ENCODE results near the gene GLG1.
A peak's percentile ranks its signal among the peaks of the same experiment; 100 is the strongest.
"Not testable (repeated sequence)": the region's sequence is repeated elsewhere in the genome, so short reads cannot be mapped to it uniquely, and the experiment has no call there.

The GLG1 gene

DNA sequence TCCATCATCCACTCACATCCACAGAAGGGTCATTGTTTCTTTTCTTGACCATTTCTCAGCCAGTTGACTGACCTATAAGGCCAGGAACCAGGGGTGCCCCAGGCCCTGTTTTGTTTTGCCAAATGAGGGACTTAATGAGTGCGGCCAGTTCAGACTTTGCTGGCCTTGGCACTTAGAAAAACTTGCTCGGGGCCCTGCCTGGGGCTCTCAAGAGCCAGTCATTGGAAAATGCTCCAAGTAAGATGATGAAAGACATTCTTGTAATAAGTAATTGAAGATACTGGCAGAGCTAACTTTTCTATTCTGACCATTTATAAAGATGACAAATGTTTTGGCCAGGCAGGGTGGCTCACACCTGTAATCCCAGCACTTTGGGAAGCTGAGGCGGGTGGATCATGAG is 156.7 kb downstream of the GLG1 start:
- CTCF ChIA-PET, result no interaction called here
- H3K27ac ChIP-seq, result peak overlapping the region; percentile 95
- POLR2A ChIA-PET (ENCODE audit: low non-redundant PET), result no interaction called here
- TF ChIP-seq, protein P1, sequence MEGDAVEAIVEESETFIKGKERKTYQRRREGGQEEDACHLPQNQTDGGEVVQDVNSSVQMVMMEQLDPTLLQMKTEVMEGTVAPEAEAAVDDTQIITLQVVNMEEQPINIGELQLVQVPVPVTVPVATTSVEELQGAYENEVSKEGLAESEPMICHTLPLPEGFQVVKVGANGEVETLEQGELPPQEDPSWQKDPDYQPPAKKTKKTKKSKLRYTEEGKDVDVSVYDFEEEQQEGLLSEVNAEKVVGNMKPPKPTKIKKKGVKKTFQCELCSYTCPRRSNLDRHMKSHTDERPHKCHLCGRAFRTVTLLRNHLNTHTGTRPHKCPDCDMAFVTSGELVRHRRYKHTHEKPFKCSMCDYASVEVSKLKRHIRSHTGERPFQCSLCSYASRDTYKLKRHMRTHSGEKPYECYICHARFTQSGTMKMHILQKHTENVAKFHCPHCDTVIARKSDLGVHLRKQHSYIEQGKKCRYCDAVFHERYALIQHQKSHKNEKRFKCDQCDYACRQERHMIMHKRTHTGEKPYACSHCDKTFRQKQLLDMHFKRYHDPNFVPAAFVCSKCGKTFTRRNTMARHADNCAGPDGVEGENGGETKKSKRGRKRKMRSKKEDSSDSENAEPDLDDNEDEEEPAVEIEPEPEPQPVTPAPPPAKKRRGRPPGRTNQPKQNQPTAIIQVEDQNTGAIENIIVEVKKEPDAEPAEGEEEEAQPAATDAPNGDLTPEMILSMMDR (conservative IDR thresholded peaks at IDR 0.05; ENCODE audit: low read depth), result no peak
- no peak for DNase-seq (ENCODE audit: low spot score)

DNA sequence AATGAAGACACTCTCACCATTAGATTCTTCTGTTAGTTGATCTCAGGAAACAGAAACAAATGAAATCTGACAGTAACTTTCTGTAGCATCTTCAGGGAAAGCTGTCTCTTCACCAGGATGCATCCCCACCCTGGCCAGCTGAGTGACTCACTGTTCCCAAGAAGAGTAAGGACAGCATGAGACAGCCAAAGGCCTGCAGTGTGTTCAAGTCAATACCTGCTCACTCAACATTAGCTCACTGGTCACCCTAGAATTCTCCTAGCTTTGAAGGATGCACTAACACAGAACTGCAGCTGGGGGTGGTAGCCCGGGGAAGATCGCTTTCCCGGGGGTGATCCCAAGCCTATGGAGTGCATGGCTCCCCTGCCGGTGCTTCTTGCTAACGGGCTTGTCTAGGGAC is 157.4 kb downstream of the GLG1 start:
- TF ChIP-seq, protein P1 (conservative IDR thresholded peaks at IDR 0.05; ENCODE audit: low read depth), result 0 out of 2 replicates have a peak, but pooled peaks have one; percentile 14
- ChIA-PET CTCF (interaction anchor here (0.5 to 0.6 kb wide), 2 partner anchors 20 to 413 kb away, joined by 3 to 5 read pairs; no protein-coding TSS in a partner anchor), POLR2A (ENCODE audit: low non-redundant PET) (no interaction called here)
- DNase-seq (ENCODE audit: low spot score), result peak; percentile 71
- H3K27ac ChIP-seq, result peak overlapping the region; percentile 95

DNA sequence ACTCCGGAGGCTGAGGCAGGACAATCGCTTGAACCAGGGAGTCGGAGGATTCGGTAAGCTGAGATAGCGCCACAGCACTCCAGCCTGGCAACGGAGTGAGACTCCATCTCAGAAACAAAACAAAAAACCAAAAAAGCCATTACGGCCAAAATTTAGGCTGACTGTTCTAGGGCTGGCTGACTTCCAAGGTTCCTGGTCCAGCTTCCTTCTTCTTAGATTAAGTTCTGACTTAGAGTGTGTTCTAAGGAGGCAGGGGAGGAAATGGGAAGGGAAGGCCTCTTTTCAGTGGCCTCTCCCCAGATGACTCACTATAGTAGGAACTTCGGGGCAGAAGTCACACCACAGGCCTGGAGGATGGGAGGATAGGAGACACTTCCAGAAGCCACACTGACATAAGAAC is 157.9 kb downstream of the GLG1 start:
- ChIA-PET POLR2A (ENCODE audit: low non-redundant PET) (no interaction called here), CTCF (interaction anchor here (0.5 kb wide), 1 partner anchor 412 kb away, joined by 3 read pairs; no protein-coding TSS in a partner anchor)
- peak overlapping the region; percentile 95 for H3K27ac ChIP-seq
- DNase-seq (ENCODE audit: low spot score), result peak; percentile 86
- TF ChIP-seq, protein P1 (conservative IDR thresholded peaks at IDR 0.05; ENCODE audit: low read depth), result no peak

DNA sequence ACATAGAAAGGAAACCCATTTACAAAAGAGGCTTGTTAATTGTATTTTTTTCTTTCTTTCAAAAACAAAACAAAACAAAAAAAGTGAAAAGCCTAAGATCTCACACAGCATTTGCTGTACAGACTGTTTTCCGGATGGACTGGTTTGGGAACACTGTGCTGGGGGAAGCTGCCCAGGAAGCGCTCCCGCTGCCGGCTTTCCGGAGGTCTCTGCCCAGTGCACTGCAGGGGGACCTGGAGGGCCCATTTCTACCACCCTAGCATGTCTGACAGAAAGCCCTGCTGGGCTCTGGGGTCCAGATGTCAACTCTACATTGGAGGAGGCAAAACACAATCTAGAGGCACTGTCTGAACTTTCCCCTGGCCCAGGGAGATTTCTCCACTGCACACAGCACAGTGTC is 159.3 kb downstream of the GLG1 start:
- TF ChIP-seq, protein P1 (conservative IDR thresholded peaks at IDR 0.05; ENCODE audit: low read depth), result no peak
- POLR2A ChIA-PET (ENCODE audit: low non-redundant PET), result no interaction called here
- no peak for DNase-seq (ENCODE audit: low spot score)
- CTCF ChIA-PET, result no interaction called here
- peak overlapping the region; percentile 95 for H3K27ac ChIP-seq

- DNase-seq (ENCODE audit: low spot score), result no peak
- CTCF ChIA-PET, result no interaction called here
- peak overlapping the region; percentile 29; the same call in 1 of the 2 replicates for H3K27ac ChIP-seq
- POLR2A ChIA-PET (ENCODE audit: low non-redundant PET), result no interaction called here
- TF ChIP-seq, protein P1 (conservative IDR thresholded peaks at IDR 0.05; ENCODE audit: low read depth), result no peak
Measured at GRCh38 chr16:74446866-74447265, 160.0 kb downstream of the GLG1 start.

DNA sequence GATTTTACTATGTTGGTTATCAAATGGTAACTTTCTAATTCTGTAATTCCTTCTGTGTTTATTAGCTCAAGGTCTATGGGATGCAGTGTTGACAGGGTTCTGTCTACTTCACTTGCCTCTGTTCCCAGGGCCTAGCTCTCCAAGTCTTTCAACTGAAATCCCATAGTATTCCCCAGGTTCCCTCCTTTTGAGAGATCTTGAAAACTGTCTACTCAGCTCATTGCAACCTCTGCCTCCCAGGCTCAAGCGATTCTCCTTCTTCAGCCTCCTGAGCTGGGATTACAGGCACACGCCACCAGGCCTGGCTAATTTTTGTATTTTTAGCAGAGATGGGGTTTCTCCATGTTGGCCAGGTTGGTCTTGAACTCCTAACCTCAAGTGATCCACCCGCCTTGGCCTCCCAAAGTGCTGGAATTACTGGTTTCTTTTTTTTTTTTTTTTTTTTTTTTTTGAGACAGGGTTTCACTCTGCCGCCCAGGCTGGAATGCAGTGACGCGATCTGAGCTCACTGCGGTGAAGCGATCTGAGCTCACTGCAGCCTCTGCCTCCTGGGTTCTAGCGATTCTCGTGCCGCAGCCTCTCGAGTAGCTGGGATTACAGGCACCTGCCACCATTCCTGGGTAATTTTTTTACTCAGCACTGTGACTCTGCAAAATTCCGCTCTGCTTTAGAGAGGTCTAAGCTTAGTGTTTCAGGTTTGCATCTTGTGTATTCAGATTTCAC is 163.1 kb downstream of the GLG1 start:
- CTCF ChIA-PET; DNase-seq (ENCODE audit: low spot score); H3K27ac ChIP-seq; POLR2A ChIA-PET (ENCODE audit: low non-redundant PET): not testable (repeated sequence)

DNA sequence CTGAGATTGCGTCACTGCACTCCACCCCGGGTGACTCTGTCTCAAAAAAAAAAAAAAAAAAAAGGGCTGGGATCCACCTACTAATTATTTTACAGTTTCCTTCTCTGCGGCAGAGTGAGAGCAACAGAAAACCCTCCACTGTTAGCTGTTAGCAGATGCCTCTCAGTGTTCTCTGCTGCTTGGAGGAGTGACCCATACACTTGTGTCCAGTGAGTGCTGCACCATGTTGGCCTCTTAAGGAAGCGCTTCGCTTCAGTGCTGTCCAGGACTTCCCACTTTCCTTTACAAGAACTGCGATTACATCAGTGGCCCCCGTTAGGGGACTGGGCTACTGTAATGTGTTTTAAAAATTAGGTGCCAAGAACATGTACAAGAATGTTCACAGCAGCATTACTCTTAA is 167.2 kb downstream of the GLG1 start:
- H3K27ac ChIP-seq, result no peak overlapping the region
- DNase-seq (ENCODE audit: low spot score), result no peak
- POLR2A ChIA-PET (ENCODE audit: low non-redundant PET), result no interaction called here
- CTCF ChIA-PET, result interaction anchor here (0.6 to 0.7 kb wide), 2 partner anchors 45 to 333 kb away, joined by 6 read pairs; no protein-coding TSS in a partner anchor
- TF ChIP-seq, protein P1 (conservative IDR thresholded peaks at IDR 0.05; ENCODE audit: low read depth), result no peak
